HEK293 (cell line): ENCODE results near the gene MAP7D1.

Experiments used
- GFI1B ChIP-seq: fragments of 450-650 bp; formaldehyde crosslinking; IDR thresholded peaks from 2 replicates; pipeline ENCODE4 v1.5.1; 2016; ENCODE audit warnings: missing biosample characterization, missing genetic modification characterization
- GLIS1 ChIP-seq: fragments of 450-650 bp; formaldehyde crosslinking; IDR thresholded peaks from 2 replicates; pipeline ENCODE4 v1.5.1; 2016; ENCODE audit warnings: missing biosample characterization, missing genetic modification characterization
- GLIS2 ChIP-seq: fragments of 450-650 bp; formaldehyde crosslinking; IDR thresholded peaks from 2 replicates; pipeline ENCODE4 v1.5.1; 2016; ENCODE audit warnings: missing biosample characterization, missing genetic modification characterization
- KLF16 ChIP-seq: fragments of 450-650 bp; formaldehyde crosslinking; IDR thresholded peaks from 2 replicates; pipeline ENCODE4 v1.5.1; 2017; ENCODE audit warnings: missing biosample characterization, missing genetic modification characterization
- KLF7 ChIP-seq: fragments of 450-650 bp; formaldehyde crosslinking; IDR thresholded peaks from 2 replicates; pipeline ENCODE4 v1.5.1; 2016; ENCODE audit warnings: missing biosample characterization, missing genetic modification characterization, borderline replicate concordance
- PATZ1 ChIP-seq: fragments of 450-650 bp; formaldehyde crosslinking; IDR thresholded peaks from 2 replicates; pipeline ENCODE4 v1.5.1; 2016; ENCODE audit warnings: missing biosample characterization, missing genetic modification characterization
- PRDM4 ChIP-seq: fragments of 450-650 bp; formaldehyde crosslinking; IDR thresholded peaks from 2 replicates; pipeline ENCODE4 v1.5.1; 2017; ENCODE audit warnings: missing biosample characterization, missing genetic modification characterization
- SP2 ChIP-seq: fragments of 450-650 bp; formaldehyde crosslinking; IDR thresholded peaks from 2 replicates; pipeline ENCODE4 v1.5.1; 2016; ENCODE audit warnings: missing biosample characterization, missing genetic modification characterization
- ZBTB20 ChIP-seq: fragments of 450-650 bp; formaldehyde crosslinking; IDR thresholded peaks from 2 replicates; pipeline ENCODE4 v1.5.1; 2016; ENCODE audit warnings: missing biosample characterization, missing genetic modification characterization
- ZNF114 ChIP-seq: fragments of 450-650 bp; formaldehyde crosslinking; IDR thresholded peaks from 2 replicates; pipeline ENCODE4 v1.5.0; 2017; ENCODE audit warnings: missing biosample characterization, missing genetic modification characterization
- ZNF214 ChIP-seq: fragments of 450-650 bp; formaldehyde crosslinking; IDR thresholded peaks from 2 replicates; pipeline ENCODE4 v1.5.1; 2017; ENCODE audit warnings: missing biosample characterization, mild to moderate bottlenecking, missing genetic modification characterization, borderline replicate concordance
- ZNF354C ChIP-seq: fragments of 450-650 bp; formaldehyde crosslinking; IDR thresholded peaks from 2 replicates; pipeline ENCODE4 v1.5.1; 2016; ENCODE audit warnings: missing biosample characterization, missing genetic modification characterization, low read depth, borderline replicate concordance
- ZNF366 ChIP-seq: fragments of 450-650 bp; formaldehyde crosslinking; conservative IDR thresholded peaks from 2 replicates; pipeline ENCODE4 v1.5.1; 2016; ENCODE audit warnings: missing biosample characterization, missing genetic modification characterization
- ZNF398 ChIP-seq: fragments of 450-650 bp; formaldehyde crosslinking; IDR thresholded peaks from 2 replicates; pipeline ENCODE4 v1.5.1; 2017; ENCODE audit warnings: missing biosample characterization, missing genetic modification characterization
- ZNF48 ChIP-seq: fragments of 450-650 bp; formaldehyde crosslinking; IDR thresholded peaks from 2 replicates; pipeline ENCODE4 v1.5.1; 2016; ENCODE audit warnings: missing biosample characterization, missing genetic modification characterization
- ZNF600 ChIP-seq: fragments of 450-650 bp; formaldehyde crosslinking; IDR thresholded peaks from 2 replicates; pipeline ENCODE4 v1.5.1; 2016; ENCODE audit warnings: missing biosample characterization, missing genetic modification characterization
- ZNF624 ChIP-seq: fragments of 450-650 bp; formaldehyde crosslinking; IDR thresholded peaks from 2 replicates; pipeline ENCODE4 v1.5.1; 2017; ENCODE audit warnings: missing biosample characterization, missing genetic modification characterization
- ZNF701 ChIP-seq: fragments of 450-650 bp; formaldehyde crosslinking; IDR thresholded peaks from 2 replicates; pipeline ENCODE4 v1.5.1; 2016; ENCODE audit warnings: missing biosample characterization, missing genetic modification characterization
- ZNF76 ChIP-seq: fragments of 450-650 bp; formaldehyde crosslinking; IDR thresholded peaks from 2 replicates; pipeline ENCODE4; 2016; ENCODE audit warnings: low read depth, missing biosample characterization, missing genetic modification characterization, borderline replicate concordance
- ZNF830 ChIP-seq: fragments of 450-650 bp; IDR thresholded peaks from 2 replicates; pipeline ENCODE4 v1.5.0; 2018; ENCODE audit warnings: missing biosample characterization, missing genetic modification characterization, low read depth, mild to moderate bottlenecking, moderate library complexity
- ZSCAN30 ChIP-seq: fragments of 450-650 bp; IDR thresholded peaks from 2 replicates; pipeline ENCODE4 v1.5.1; 2018; ENCODE audit warnings: missing biosample characterization, mild to moderate bottlenecking, missing genetic modification characterization, moderate library complexity
- TF ChIP-seq, protein P1 (sequence below): IDR thresholded peaks from 2 replicates; pipeline ENCODE4 v1.6.1; 2011; ENCODE audit warnings: mild to moderate bottlenecking, low read depth, low read length, borderline replicate concordance
- TF ChIP-seq, protein P2 (sequence below): fragments of 450-650 bp; formaldehyde crosslinking; IDR thresholded peaks from 2 replicates; pipeline ENCODE4 v1.5.1; 2017; ENCODE audit warnings: missing biosample characterization, mild to moderate bottlenecking, missing genetic modification characterization, moderate library complexity
- TF ChIP-seq, protein P3 (sequence below): fragments of 450-650 bp; formaldehyde crosslinking; IDR thresholded peaks from 2 replicates; pipeline ENCODE4 v1.5.1; 2016; ENCODE audit warnings: missing biosample characterization, missing genetic modification characterization

The MAP7D1 gene

GRCh38 chr1:36155408-36156328, at the start of gene MAP7D1 (continued):
- TF ChIP-seq ZNF76 (tag by site-specific recombination) (no peak), GLIS2 (tag by site-specific recombination) (peak; percentile 79), ZNF114 (no peak), GFI1B (tag by site-specific recombination) (no peak), ZNF398 (tag by site-specific recombination) (peak; percentile 56; the same call in 1 of the 2 replicates), ZNF830 (no peak), ZNF600 (tag by site-specific recombination) (peak; percentile 60), ZNF214 (tag by site-specific recombination) (no peak), ZNF701 (no peak), GLIS1 (tag by site-specific recombination) (peak; percentile 65), ZNF366 (tag by site-specific recombination) (peak; percentile 55), PATZ1 (tag by site-specific recombination) (peak; percentile 97), SP2 (tag by site-specific recombination) (peak; percentile 28; the same call in 1 of the 2 replicates), KLF7 (no peak), ZSCAN30 (tag by site-specific recombination) (peak; percentile 72), KLF16 (tag by site-specific recombination) (peak; percentile 31; the same call in 1 of the 2 replicates), ZNF48 (tag by site-specific recombination) (no peak), ZBTB20 (peak; percentile 90), ZNF354C (tag by site-specific recombination) (no peak), PRDM4 (0 out of 2 replicates have a peak, but pooled peaks have one; percentile 36), ZNF624 (tag by site-specific recombination) (no peak)
- TF ChIP-seq, protein P1, sequence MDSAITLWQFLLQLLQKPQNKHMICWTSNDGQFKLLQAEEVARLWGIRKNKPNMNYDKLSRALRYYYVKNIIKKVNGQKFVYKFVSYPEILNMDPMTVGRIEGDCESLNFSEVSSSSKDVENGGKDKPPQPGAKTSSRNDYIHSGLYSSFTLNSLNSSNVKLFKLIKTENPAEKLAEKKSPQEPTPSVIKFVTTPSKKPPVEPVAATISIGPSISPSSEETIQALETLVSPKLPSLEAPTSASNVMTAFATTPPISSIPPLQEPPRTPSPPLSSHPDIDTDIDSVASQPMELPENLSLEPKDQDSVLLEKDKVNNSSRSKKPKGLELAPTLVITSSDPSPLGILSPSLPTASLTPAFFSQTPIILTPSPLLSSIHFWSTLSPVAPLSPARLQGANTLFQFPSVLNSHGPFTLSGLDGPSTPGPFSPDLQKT = no peak
- TF ChIP-seq, protein P2, sequence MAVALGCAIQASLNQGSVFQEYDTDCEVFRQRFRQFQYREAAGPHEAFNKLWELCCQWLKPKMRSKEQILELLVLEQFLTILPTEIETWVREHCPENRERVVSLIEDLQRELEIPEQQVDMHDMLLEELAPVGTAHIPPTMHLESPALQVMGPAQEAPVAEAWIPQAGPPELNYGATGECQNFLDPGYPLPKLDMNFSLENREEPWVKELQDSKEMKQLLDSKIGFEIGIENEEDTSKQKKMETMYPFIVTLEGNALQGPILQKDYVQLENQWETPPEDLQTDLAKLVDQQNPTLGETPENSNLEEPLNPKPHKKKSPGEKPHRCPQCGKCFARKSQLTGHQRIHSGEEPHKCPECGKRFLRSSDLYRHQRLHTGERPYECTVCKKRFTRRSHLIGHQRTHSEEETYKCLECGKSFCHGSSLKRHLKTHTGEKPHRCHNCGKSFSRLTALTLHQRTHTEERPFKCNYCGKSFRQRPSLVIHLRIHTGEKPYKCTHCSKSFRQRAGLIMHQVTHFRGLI (tag by site-specific recombination) = 0 out of 2 replicates have a peak, but pooled peaks have one; percentile 26
- TF ChIP-seq, protein P3, sequence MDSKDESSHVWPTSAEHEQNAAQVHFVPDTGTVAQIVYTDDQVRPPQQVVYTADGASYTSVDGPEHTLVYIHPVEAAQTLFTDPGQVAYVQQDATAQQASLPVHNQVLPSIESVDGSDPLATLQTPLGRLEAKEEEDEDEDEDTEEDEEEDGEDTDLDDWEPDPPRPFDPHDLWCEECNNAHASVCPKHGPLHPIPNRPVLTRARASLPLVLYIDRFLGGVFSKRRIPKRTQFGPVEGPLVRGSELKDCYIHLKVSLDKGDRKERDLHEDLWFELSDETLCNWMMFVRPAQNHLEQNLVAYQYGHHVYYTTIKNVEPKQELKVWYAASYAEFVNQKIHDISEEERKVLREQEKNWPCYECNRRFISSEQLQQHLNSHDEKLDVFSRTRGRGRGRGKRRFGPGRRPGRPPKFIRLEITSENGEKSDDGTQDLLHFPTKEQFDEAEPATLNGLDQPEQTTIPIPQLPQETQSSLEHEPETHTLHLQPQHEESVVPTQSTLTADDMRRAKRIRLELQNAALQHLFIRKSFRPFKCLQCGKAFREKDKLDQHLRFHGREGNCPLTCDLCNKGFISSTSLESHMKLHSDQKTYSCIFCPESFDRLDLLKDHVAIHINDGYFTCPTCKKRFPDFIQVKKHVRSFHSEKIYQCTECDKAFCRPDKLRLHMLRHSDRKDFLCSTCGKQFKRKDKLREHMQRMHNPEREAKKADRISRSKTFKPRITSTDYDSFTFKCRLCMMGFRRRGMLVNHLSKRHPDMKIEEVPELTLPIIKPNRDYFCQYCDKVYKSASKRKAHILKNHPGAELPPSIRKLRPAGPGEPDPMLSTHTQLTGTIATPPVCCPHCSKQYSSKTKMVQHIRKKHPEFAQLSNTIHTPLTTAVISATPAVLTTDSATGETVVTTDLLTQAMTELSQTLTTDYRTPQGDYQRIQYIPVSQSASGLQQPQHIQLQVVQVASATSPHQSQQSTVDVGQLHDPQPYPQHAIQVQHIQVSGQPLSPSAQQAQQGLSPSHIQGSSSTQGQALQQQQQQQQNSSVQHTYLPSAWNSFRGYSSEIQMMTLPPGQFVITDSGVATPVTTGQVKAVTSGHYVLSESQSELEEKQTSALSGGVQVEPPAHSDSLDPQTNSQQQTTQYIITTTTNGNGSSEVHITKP (tag by site-specific recombination) = peak; percentile 99
